ENCODE results near the gene GLP1R. TPM values are rescaled to one million over a fixed set of nuclear protein-coding genes. Genes with fewer than 3 reads are reported as not detected.

GLP1R gene
- total RNA-seq, 1 experiment from 2014 or later = not detected

DNA sequence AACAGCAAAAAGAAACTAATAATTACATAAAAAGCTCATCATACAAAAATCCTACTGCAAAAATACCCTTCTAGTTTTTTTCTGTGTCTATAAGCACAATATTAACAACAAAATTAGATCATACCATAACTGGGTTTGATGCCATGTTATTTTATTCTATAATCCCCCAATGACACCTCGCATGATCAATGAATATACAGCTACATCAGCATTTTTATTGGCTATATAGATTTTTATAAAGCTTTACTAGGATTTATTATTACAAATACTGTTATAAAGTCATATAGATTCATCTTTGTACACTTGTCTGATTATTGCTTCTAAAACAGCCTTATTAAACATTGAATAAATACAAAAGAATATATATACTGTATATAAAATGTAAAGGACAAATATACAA is 45.1 kb upstream of the GLP1R start:
- ATAC-seq (no peak), DNase-seq (ENCODE audit: low read depth, low spot score) (no peak)
- TF ChIP-seq SIN3A (IDR thresholded peaks at IDR 0.05; ENCODE audit: borderline replicate concordance, insufficient read depth, low read depth, low read length) = no peak
- no peak for TF ChIP-seq TCF7L2 (IDR thresholded peaks at IDR 0.05; ENCODE audit: low read depth, low read length)
- TF ChIP-seq, protein P1, sequence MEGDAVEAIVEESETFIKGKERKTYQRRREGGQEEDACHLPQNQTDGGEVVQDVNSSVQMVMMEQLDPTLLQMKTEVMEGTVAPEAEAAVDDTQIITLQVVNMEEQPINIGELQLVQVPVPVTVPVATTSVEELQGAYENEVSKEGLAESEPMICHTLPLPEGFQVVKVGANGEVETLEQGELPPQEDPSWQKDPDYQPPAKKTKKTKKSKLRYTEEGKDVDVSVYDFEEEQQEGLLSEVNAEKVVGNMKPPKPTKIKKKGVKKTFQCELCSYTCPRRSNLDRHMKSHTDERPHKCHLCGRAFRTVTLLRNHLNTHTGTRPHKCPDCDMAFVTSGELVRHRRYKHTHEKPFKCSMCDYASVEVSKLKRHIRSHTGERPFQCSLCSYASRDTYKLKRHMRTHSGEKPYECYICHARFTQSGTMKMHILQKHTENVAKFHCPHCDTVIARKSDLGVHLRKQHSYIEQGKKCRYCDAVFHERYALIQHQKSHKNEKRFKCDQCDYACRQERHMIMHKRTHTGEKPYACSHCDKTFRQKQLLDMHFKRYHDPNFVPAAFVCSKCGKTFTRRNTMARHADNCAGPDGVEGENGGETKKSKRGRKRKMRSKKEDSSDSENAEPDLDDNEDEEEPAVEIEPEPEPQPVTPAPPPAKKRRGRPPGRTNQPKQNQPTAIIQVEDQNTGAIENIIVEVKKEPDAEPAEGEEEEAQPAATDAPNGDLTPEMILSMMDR (IDR thresholded peaks at IDR 0.05) = no peak
- TF ChIP-seq, protein P2, sequence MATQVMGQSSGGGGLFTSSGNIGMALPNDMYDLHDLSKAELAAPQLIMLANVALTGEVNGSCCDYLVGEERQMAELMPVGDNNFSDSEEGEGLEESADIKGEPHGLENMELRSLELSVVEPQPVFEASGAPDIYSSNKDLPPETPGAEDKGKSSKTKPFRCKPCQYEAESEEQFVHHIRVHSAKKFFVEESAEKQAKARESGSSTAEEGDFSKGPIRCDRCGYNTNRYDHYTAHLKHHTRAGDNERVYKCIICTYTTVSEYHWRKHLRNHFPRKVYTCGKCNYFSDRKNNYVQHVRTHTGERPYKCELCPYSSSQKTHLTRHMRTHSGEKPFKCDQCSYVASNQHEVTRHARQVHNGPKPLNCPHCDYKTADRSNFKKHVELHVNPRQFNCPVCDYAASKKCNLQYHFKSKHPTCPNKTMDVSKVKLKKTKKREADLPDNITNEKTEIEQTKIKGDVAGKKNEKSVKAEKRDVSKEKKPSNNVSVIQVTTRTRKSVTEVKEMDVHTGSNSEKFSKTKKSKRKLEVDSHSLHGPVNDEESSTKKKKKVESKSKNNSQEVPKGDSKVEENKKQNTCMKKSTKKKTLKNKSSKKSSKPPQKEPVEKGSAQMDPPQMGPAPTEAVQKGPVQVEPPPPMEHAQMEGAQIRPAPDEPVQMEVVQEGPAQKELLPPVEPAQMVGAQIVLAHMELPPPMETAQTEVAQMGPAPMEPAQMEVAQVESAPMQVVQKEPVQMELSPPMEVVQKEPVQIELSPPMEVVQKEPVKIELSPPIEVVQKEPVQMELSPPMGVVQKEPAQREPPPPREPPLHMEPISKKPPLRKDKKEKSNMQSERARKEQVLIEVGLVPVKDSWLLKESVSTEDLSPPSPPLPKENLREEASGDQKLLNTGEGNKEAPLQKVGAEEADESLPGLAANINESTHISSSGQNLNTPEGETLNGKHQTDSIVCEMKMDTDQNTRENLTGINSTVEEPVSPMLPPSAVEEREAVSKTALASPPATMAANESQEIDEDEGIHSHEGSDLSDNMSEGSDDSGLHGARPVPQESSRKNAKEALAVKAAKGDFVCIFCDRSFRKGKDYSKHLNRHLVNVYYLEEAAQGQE (IDR thresholded peaks at IDR 0.05; ENCODE audit: insufficient read depth in 1 of 2, low read depth in 2 of 2, low read length in 1 of 2) = no peak
- no peak for TF ChIP-seq POLR2AphosphoS5 (IDR thresholded peaks at IDR 0.05; ENCODE audit: low read depth, low read length)
- intact Hi-C loops (cut with micrococcal nuclease; ENCODE audit: unreplicated experiment) = no loop called here
- H3K4me1 ChIP-seq (ENCODE audit: control insufficient read depth, insufficient read depth, low read length) = no peaks in the 10 kb centered on the region
- no peaks in the 10 kb centered on the region for H3K36me3 ChIP-seq (ENCODE audit: control insufficient read depth, insufficient read depth, low read length)
- H3K9me3 ChIP-seq (ENCODE audit: control insufficient read depth, insufficient read depth, low read depth, low read length) = no peaks in the 10 kb centered on the region
- in situ Hi-C loops (cut with HindIII; ENCODE audit: low pct_unique_long_range_greater_than_20kb, low sequenced_read_pairs) = no loop called here
- H3K4me3 ChIP-seq (ENCODE audit: low read depth in 2 of 2, low read length in 2 of 2) = no peak overlapping the region
- no peak overlapping the region for H3K27ac ChIP-seq (ENCODE audit: low read length)
- H3K27me3 ChIP-seq (ENCODE audit: control insufficient read depth, insufficient read depth, low read length) = peaks cover 20% of the 10 kb centered on the region
- ChIA-PET CTCF (no interaction called here), POLR2A (no interaction called here)
- no TSS peak for BruUV-seq (replicated peaks)

DNA sequence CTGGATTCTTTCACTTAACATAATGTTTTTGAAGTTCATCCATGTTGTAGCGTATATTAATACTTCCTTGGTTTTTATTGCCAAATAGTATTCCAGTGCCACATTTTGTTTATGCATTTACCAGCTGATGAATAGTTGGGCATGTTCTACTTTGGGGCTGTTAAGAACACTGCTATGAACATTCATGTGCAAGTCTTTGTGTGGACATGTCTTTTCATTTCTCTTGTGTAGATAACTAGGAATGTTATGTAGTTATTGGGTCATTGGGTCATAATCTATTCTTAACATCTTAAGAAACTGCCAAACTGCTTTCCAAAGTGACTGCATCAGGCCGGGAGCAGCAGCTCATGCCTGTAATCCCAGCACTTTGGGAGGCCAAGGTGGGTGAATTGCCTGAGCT is 43.8 kb upstream of the GLP1R start:
- no peak overlapping the region for H3K4me3 ChIP-seq (ENCODE audit: low read depth in 2 of 2, low read length in 2 of 2)
- no peaks in the 10 kb centered on the region for H3K4me1 ChIP-seq (ENCODE audit: control insufficient read depth, insufficient read depth, low read length)
- ChIA-PET CTCF (no interaction called here), POLR2A (no interaction called here)
- DNase-seq (ENCODE audit: low read depth, low spot score) (no peak), ATAC-seq (no peak)
- TF ChIP-seq, protein P2 (IDR thresholded peaks at IDR 0.05; ENCODE audit: insufficient read depth in 1 of 2, low read depth in 2 of 2, low read length in 1 of 2) = no peak
- TF ChIP-seq, protein P1 (IDR thresholded peaks at IDR 0.05) = no peak
- TF ChIP-seq TCF7L2 (IDR thresholded peaks at IDR 0.05; ENCODE audit: low read depth, low read length) (no peak), SIN3A (IDR thresholded peaks at IDR 0.05; ENCODE audit: borderline replicate concordance, insufficient read depth, low read depth, low read length) (no peak)
- peaks cover 21% of the 10 kb centered on the region for H3K27me3 ChIP-seq (ENCODE audit: control insufficient read depth, insufficient read depth, low read length)
- in situ Hi-C loops (cut with HindIII; ENCODE audit: low pct_unique_long_range_greater_than_20kb, low sequenced_read_pairs) = no loop called here
- H3K27ac ChIP-seq (ENCODE audit: low read length) = no peak overlapping the region
- no TSS peak for BruUV-seq (replicated peaks)
- no peaks in the 10 kb centered on the region for H3K9me3 ChIP-seq (ENCODE audit: control insufficient read depth, insufficient read depth, low read depth, low read length)
- H3K36me3 ChIP-seq (ENCODE audit: control insufficient read depth, insufficient read depth, low read length) = no peaks in the 10 kb centered on the region
- intact Hi-C loops (cut with micrococcal nuclease; ENCODE audit: unreplicated experiment) = no loop called here

All from Panc1 (cell line).